GM19463 (cell line): Measurements from ENCODE around the gene GLUL.

Experiments used
- ATAC-seq: cut with Tn5 transposase; IDR thresholded peaks from one replicate; pipeline ENCODE4 v1.9.1; 2021; ENCODE audit warnings: mild to moderate bottlenecking, moderate library complexity; ENCODE audit not compliant: unreplicated experiment

GLUL gene

DNA sequence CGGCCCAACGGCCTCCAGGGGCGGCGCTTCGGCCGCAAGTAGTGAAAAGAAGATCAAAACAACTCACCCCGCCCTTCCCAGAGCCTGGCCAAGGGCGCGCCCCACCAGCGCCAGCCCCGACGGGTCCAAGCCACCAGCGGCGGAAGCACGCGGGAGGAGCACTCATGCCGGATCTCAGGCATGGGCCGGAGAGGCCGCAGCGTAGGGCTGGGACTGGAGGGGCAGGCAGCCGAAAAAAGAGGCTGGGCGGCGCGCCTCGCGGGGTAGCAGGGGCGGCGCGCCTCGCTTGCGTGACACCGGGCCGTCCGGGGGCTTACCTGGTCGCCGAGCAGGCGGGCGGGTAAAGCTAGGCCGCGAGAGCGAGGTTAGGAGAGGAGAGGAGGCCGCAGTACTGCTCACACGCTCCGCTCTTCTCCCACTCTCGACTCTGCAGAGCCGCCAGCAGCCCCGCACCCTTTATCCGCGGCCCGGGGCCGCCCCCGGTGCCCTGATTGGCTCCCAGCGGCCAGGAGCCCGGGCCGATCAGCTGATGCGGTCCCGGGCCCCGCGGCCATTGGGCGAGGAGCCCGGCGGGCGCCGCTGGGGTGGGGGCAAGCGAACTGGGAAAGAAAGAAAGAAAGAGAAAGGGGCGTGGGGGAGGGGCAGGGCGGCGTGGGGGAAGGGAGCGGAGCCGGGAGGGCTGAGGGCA is at the start of gene GLUL:
TSS of gene GLUL (minus strand) at position 429 of the 688 bp plus-strand sequence. CDS start 3,053 bp downstream, outside the sequence.
- ATAC-seq, result peak; percentile 66

- ATAC-seq, result no peak
These were observed 46.7 kb upstream of the GLUL start for GRCh38 chr1:182438326-182438725.

- ATAC-seq, result no peak
These were observed 42.0 kb upstream of the GLUL start for GRCh38 chr1:182433580-182433979.

DNA sequence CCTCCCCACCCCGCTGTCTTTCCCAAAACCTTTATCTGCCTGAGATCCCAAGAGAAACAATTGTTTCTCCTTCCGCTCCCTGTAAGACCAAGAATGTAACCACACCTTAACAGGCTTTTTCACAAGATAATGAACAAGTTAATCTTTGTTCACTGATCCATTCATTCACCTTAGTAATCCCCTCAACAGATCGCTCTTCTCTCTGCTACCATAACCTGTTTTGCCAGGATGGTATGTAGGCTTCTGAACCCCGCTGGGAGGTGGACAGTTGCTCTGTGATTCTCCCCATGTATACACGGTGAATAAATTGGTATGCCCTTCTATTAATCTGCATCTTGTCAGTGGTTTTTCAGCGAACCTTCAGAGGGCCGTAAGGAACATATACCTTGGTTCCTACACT is 39.7 kb upstream of the GLUL start:
- ATAC-seq, result no peak

- ATAC-seq, result no peak
These were observed 38.9 kb upstream of the GLUL start for GRCh38 chr1:182430263-182431068.

GRCh38 chr1:182428043-182428442 is 36.5 kb upstream of the GLUL start:
- no peak for ATAC-seq

GRCh38 chr1:182426442-182427430 is 35.1 kb upstream of the GLUL start:
- peak; percentile 67 for ATAC-seq

GRCh38 chr1:182415789-182416188 is 24.2 kb upstream of the GLUL start:
- no peak for ATAC-seq

- ATAC-seq, result no peak
These were observed 22.4 kb upstream of the GLUL start for GRCh38 chr1:182413969-182414368.

GRCh38 chr1:182413486-182413885 is 21.9 kb upstream of the GLUL start:
- no peak for ATAC-seq

DNA sequence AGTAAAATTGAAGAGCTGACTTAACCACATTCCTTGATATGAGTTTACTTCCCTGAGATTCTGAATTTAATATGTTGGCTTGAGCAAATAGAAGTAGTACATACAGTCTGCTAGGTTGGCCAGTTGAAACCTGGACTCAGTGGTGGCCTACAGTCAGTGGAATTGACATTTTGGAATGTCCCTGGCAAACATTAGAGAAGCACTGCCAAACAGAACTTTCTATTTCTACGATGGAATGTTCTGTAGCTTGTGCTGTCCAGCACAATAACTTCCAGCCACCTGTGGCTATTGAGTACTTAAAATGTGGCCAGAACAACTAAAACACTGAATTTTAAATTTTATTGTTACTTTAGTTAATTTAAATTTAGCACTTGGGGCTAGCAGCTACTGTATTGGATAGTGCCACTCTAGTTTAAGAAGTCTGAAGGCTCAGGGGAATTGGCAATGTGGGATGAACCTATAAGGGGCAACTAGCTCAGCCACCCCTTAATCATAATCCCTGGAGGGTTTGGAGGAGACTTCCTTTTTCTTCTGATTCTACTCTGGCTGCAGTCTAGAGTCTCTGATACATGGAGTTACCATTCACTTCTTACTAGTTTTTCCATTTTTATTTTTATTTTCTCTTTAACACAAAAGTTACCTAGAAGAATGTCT is 19.2 kb upstream of the GLUL start:
- no peak for ATAC-seq

DNA sequence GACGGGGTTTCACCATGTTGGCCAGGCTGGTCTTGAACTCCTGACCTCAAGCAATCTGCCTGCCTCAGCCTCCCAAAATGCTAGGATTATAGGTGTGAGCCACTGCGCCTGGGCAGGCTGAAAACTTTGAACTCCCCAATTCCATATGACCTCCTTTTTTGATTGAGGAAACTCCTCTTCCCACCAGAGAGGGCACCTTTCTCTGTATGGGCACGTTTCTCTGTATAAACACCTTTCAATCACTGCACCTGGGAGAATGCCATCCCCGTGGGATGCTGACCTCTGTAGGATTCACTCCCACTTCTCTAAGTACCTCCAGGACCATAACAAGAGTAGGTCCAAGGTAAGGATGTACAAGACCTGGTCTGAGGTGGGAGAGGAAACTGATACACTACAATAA is 18.5 kb upstream of the GLUL start:
- ATAC-seq, result no peak

- no peak for ATAC-seq
These were observed 17.0 kb upstream of the GLUL start for GRCh38 chr1:182408435-182409075.

GRCh38 chr1:182407724-182408123 is 16.1 kb upstream of the GLUL start:
- ATAC-seq, result no peak

- ATAC-seq, result no peak
These were observed 14.4 kb upstream of the GLUL start for GRCh38 chr1:182406012-182406411.

DNA sequence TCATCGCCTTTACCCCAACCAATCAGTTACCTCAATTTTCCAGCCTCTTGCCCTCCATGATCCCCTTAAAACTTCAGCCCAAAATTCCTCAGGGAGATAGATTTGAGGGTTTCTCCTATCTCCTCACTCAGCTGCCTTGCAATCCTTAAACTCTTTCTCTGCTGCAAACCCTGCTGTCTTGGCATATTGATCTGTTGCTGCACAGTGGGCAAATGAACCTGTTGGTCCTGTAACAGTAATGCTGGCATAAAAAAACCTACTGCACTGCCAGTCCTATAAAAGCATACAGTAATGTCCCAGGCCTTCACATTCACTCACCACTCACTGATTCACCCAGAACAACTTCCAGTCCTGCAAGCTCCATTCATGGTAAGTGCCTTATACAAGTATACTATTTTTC is 14.0 kb upstream of the GLUL start:
- ATAC-seq, result no peak

DNA sequence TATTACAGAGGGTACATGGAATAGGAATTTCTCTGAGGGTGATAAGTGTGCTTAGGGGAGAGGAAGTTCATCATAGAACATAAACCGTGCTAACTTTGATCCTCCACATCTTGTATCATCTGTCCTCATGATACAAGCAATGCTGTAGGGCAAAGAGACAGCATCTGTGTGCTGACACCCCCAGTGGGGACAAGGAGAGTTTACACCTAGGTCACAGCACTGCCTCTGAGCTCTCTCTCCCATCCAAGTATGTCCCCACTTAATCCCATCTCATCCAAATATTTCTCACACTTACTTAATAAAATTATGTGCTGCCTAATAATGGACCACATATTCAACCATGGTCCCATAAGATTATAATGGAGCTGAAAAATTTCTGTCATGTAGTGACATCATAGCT is 13.2 kb upstream of the GLUL start:
- ATAC-seq, result no peak

DNA sequence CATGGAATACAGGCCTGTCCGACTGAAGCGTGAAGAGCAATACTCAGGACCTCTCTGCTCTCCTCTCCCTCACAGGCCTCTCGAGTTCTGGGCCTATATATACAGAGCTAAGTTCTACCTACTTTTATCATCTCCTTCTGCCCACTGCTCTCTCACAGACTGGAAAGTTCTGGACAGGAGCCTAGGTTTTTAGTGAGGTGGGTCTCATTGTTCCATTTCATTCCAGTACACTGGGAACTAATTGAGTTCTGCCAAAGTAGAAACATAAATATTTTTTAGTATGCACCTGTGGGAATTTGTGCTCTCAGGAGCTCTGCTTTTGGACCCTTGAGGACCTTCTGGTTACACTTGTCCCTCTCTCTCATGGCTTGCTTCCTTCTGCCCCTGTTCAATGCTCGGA is 9.0 kb upstream of the GLUL start, which contains the start of gene TEDDM1:
TSS of gene TEDDM1 (minus strand) at position 101 of the 400 bp plus-strand sequence. CDS start 182 bp downstream, outside the sequence.
- ATAC-seq, result no peak

DNA sequence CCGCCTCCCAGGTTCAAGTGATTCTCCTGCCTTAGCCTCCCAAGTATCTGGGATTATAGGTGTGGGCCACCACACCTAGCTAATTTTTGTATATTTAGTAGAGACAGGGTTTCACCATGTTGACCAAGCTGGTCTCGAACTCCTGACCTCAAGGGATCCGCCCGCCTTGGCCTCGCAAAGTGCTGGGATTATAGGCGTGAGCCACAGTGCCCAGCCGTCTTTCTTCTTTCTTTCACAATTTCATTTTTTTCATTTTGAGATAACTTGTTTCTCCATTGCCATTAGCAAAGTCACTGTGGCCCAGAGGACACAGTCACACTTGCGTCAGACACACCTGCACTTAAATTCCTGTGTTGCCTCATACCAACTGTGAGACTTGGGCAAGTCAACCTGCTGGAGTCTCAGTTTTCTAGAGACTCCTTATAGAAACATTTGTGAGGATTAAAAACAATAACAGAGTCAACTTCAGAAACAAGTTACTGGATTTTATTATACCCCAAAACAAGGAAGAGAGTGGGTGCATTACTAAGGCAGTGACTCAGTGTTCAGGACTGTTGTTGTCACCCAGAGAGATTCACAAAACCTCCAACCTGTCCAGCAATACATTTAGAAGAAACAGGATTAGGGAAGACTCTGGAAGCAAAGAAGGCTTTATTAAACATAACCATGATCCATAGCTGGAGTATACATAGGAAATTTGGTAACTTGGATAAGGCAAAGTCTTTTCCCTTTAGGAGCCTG is 6.2 kb upstream of the GLUL start:
- ATAC-seq, result no peak
